ENCODE data around the gene THAP4. TPM values are rescaled to one million over a fixed set of nuclear protein-coding genes. Genes with fewer than 3 reads are reported as not detected.
"Not testable (repeated sequence)": the region's sequence is repeated elsewhere in the genome, so short reads cannot be mapped to it uniquely, and the experiment has no call there.

The THAP4 gene
- total and polyA plus RNA-seq, 2 experiments from 2014 or later = 62.9 to 80.4 TPM

DNA sequence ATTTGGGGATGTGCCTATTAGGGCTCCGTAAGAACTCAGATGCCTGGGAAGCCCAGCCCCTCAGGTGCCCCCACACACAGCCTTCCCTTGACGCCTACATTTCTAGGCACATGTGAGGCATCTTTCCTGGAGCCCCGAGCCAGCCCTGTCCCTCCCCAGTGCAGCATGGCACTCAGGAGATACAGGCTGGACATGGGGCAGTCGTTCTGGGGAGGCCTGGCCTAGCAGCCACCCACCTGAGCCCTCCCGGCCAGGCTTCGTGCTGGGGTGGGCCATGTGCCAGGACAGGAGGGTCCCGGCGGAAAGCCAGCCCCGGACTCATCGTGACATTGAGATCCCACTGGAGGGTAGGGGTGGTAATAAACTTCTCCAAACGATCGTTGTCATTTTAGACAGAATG is 63.2 kb downstream of the THAP4 start:
- Histone ChIP-seq H3K79me2 (replicated peaks; ENCODE audit: insufficient read depth) (no peaks in the 10 kb centered on the region), H3K27ac (ENCODE audit: low read depth) (no peak overlapping the region), H3K4me1 (ENCODE audit: insufficient read depth) (no peaks in the 10 kb centered on the region), H4K20me1 (replicated peaks; ENCODE audit: insufficient read depth) (no peaks in the 10 kb centered on the region; the same call in 1 of the 2 replicates), H2AFZ (no peak overlapping the region), H3K4me3 (no peak overlapping the region), H3K36me3 (ENCODE audit: insufficient read depth) (no peaks in the 10 kb centered on the region), H3K4me2 (no peak overlapping the region), H3F3A (replicated peaks; ENCODE audit: low read depth) (no peaks in the 10 kb centered on the region), H3K27me3 (ENCODE audit: insufficient read depth) (no peaks in the 10 kb centered on the region), H3K9me2 (ENCODE audit: insufficient read depth) (no peaks in the 10 kb centered on the region)
- Mint-ChIP-seq H3K36me3 (ENCODE audit: low read depth) (peaks cover 19% of the 10 kb centered on the region), H3K4me3 (no peak overlapping the region), H3K27me3 (ENCODE audit: insufficient read depth, low read depth, poor library complexity) (peaks cover 7% of the 10 kb centered on the region), H3K27ac (no peak overlapping the region), H3K9me3 (no peaks in the 10 kb centered on the region), H3K4me1 (peaks cover 3% of the 10 kb centered on the region)
- DNase-seq (ENCODE audit: low spot score) (no peak), ATAC-seq (no peak)
- TF ChIP-seq NANOG (IDR thresholded peaks at IDR 0.05; ENCODE audit: borderline replicate concordance) (no peak), POLR2AphosphoS5 (IDR thresholded peaks at IDR 0.05; ENCODE audit: low read depth) (no peak), EZH2 (IDR thresholded peaks at IDR 0.05; ENCODE audit: low read depth, unreplicated experiment) (no peak), REST (IDR thresholded peaks at IDR 0.05; ENCODE audit: unreplicated experiment) (no peak), ZNF462 (CRISPR knock-in tag; IDR thresholded peaks at IDR 0.05) (no peak), ZNF114 (CRISPR knock-in tag; IDR thresholded peaks at IDR 0.05) (no peak), CREB1 (CRISPR knock-in tag; IDR thresholded peaks at IDR 0.05; ENCODE audit: low read depth) (no peak)
- TF ChIP-seq, protein P1, sequence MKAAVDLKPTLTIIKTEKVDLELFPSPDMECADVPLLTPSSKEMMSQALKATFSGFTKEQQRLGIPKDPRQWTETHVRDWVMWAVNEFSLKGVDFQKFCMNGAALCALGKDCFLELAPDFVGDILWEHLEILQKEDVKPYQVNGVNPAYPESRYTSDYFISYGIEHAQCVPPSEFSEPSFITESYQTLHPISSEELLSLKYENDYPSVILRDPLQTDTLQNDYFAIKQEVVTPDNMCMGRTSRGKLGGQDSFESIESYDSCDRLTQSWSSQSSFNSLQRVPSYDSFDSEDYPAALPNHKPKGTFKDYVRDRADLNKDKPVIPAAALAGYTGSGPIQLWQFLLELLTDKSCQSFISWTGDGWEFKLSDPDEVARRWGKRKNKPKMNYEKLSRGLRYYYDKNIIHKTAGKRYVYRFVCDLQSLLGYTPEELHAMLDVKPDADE (IDR thresholded peaks at IDR 0.05) = no peak

DNA sequence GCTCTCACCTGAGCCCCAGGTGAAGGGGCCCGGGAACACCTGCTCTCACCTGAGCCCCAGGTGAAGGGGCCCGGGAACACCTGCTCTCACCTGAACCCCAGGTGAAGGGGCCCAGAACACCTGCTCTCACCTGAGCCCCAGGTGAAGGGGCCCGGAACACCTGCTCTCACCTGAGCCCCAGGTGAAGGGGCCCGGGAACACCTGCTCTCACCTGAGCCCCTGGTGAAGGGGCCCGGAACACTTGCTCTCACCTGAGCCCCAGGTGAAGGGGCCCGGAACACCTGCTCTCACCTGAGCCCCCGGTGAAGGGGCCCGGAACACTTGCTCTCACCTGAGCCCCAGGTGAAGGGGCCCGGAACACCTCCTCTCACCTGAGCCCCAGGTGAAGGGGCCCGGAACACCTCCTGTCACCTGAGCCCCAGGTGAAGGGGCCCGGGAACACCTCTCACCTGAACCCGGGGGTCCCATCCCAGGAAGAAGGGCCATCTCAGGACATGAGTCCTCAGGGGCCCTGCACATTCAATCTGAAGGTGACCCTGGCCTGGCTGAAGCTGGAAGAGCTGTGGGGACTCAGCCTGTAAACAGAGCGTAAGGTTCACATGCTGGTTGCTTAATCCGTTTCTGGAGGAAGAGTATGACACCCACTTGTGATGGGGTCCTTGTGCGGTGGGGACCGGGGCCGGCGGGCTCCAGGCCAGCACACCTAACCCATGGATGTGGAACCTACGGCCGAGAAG is 63.9 kb downstream of the THAP4 start:
- not testable (repeated sequence) for H3K4me1 Mint-ChIP-seq; H3F3A ChIP-seq (replicated peaks; ENCODE audit: low read depth); H3K4me2 ChIP-seq; H3K4me1 ChIP-seq (ENCODE audit: insufficient read depth); DNase-seq (ENCODE audit: low spot score); ATAC-seq; H3K27ac Mint-ChIP-seq; H3K36me3 ChIP-seq (ENCODE audit: insufficient read depth); H3K27me3 Mint-ChIP-seq (ENCODE audit: insufficient read depth, low read depth, poor library complexity); H3K4me3 Mint-ChIP-seq; H3K4me3 ChIP-seq; H3K27ac ChIP-seq (ENCODE audit: low read depth); H2AFZ ChIP-seq; H3K9me3 Mint-ChIP-seq; H3K79me2 ChIP-seq (replicated peaks; ENCODE audit: insufficient read depth); H3K9me2 ChIP-seq (ENCODE audit: insufficient read depth); H3K27me3 ChIP-seq (ENCODE audit: insufficient read depth); H4K20me1 ChIP-seq (replicated peaks; ENCODE audit: insufficient read depth)
- peaks cover 13% of the 10 kb centered on the region; the same call in 2 of the 3 replicates for H3K36me3 Mint-ChIP-seq (ENCODE audit: low read depth)
